HG03064 (cell line): ENCODE results near the gene RPS26.
A peak's percentile ranks its signal among the peaks of the same experiment; 100 is the strongest.
"Not testable (repeated sequence)": the region's sequence is repeated elsewhere in the genome, so short reads cannot be mapped to it uniquely, and the experiment has no call there.

Experiments used
- ATAC-seq: cut with Tn5 transposase; IDR thresholded peaks from one replicate; pipeline ENCODE4 v1.9.1; 2021; ENCODE audit warnings: low read depth; ENCODE audit not compliant: unreplicated experiment

Gene RPS26

DNA sequence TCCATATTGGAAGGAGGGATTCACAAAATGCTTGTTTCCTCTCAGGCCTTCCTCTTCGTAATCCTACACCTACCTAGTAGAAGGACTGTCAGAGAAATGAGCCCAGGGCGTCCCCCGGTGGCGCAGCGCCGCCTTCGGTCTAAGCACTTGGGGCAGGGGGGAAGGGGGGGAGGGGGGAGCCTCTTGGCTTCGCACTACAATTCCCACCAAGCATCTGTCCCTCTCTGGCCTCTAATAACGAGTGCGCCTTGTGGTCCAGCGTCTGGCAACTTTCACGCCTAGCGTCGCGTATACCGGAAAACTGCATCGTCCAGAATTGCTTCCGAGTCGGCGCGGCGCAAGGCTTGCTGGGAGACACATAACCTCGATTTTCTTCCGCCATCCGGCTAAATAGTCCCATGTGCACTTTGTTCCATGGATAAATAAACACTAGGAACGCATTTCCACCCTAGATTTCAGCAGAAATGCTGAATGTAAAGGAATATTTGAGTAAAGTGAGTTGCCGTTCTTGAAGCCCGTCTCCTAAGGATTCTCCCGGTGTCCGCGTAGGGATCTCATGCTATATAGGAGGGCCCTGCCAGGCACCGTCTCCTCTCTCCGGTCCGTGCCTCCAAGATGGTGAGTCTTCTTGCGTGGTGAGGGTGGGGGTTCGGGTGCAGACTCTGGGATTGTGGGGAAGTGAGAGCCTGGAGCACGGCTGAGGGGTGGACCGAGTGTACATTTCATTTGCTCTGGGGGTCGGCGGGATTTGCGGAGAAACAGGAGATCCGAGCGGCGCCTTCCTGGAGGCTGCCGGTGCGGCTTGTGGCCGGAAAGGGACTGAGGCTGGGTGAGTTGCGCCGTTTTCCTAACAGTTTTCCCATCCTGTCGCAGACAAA is at the start of gene RPS26:
Gene RPS26 (plus strand): TSS at position 367 of the 878 bp plus-strand sequence. CDS start 249 bp downstream, at position 616.
- ATAC-seq, result peak; percentile 94

GRCh38 chr12:55993230-55993853 is 48.4 kb upstream of the RPS26 start:
- no peak for ATAC-seq

GRCh38 chr12:55995366-55995765 is 46.4 kb upstream of the RPS26 start:
- ATAC-seq, result no peak

DNA sequence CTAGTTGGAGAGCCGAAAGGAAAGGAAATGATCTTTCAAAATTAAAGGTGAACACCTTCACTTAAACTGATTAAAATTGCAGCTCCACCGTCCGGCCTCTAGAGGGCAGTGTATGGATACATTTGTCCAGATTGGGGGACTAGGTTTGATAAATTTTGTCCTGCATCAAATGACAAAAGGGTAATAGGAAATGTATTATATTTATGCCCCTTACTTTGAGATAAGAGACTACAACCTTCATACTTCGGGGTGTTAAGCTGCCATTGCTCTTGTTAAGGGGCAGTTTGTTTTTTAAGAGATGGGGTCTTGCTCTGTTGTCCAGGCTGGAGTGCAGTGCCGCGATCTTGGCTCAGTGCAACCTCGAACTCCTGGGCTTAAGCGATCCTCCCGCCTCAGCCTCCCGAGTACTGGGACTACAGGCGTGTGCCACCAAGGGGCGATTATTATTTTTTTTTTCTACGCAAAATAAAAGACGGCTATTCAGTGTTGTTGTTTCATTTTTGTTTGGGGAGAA is 45.5 kb upstream of the RPS26 start:
- ATAC-seq, result no peak

DNA sequence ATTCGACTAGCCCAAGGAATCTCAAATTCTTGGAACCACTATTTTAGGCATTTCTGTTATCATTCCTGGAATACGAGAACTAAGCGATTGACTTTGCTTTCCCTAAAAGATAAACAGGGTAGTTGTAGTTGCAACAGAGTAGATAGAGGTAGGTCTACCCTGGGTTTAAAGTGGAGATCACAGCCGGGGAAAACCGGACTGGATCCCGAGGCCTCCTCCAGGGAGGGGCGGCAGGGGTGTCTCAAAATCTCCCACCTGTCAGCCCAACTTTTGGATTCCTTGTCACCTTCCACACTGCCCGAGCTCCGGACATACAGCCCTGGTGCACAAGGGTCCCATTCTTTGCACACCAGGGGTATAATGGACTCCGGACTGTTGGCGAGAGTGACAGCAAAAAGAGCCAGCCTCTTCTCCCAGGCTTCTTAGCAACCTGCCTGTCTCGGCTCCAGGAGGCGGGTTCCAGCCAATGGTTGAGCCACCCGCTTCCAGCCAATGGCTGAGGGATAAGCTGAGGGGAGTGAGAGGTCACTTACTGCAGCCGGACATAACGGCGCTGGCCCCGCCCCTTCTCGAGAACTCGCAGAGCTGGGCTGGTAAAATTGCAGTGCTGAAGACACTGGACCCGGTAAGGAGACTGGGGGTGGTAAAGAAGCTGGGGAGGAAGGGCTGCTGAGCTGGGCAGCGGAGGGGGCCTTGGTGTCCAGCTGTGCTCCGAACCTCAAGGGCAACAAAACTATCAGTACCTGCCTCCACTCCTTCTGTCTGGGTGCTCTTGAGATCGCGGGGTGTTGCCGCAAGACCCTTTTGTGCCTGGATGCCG is 44.8 kb upstream of the RPS26 start, which contains the start of gene SUOX:
Gene SUOX (plus strand): TSS at position 562 of the 820 bp plus-strand sequence. CDS start 4,946 bp downstream, outside the sequence.
- ATAC-seq, result peak; percentile 98

DNA sequence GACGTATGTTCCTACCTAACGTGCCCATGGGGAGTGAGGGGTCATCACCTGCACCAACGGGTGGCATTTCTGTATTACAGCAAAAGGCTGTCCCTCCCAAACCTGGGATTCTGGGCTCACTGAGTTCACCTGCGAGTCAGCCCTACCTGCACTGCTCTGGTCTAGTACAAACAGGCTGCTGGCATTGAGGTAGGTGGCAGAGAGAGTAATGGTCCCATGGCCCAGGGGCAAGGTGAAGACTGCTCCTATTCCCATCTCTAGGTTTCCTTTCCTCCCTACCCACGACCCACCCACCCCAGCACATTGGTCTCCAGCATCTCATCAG is 44.2 kb upstream of the RPS26 start:
- no peak for ATAC-seq

GRCh38 chr12:55999522-55999921 is 42.2 kb upstream of the RPS26 start:
- not testable (repeated sequence) for ATAC-seq

GRCh38 chr12:55999999-56000540 is 41.6 kb upstream of the RPS26 start:
- not testable (repeated sequence) for ATAC-seq

DNA sequence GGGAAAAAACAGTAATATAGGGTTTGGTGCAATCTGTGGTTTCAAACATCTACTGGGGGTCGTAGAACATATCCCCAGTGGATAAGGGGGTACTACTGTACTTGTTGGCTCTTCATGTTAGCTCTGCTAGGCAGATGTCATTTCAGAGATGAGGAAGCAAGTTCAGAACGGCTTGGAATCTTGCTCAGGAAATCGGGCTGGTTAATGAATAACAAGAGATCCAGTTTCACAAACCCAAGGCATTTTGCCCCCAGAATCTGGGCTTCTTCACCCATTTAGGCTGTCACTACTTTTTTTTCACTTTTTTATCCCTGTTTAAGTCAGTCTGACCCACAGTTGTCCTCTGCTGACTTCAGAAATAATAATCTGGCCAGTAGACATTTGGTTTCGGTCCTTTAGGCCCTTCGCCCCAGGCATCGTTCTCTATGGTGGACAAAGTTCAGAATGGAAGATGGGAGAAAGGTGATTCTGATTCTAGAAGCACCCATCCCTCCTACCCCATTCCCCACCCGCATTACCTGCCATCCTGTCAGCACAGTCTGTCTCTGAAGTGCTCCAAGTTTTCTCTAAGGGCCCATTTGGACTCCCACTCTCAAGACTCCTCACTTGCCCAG is 40.1 kb upstream of the RPS26 start:
- ATAC-seq, result no peak

GRCh38 chr12:56003376-56003775 is 38.3 kb upstream of the RPS26 start:
- ATAC-seq, result not testable (repeated sequence)

- no peak for ATAC-seq
Observed at GRCh38 chr12:56004211-56004610, 37.5 kb upstream of the RPS26 start.

GRCh38 chr12:56007564-56008559 is 33.9 kb upstream of the RPS26 start:
- ATAC-seq, result peak; percentile 49

DNA sequence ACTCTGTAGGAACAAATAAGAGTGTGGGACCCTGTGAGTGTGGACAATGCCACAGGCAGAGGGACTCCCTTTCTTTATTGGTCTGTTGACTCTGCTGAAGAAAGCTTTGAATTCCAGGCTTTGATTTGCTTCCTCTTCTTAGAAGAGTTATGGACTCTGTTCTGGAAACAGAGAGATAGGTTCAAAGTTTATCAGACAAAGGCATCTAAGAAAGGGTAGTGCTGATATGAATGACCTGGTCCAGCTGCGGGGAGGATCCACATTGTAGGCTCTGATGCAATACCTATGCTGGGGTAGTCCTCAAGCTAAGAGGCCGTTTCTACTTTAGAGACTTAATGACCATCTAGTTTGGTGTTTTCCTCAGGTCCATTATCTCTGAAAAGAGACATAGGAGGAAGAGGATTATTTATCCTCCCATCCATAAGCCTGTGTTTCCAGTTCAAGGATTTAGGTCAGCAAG is 31.6 kb upstream of the RPS26 start:
- no peak for ATAC-seq

DNA sequence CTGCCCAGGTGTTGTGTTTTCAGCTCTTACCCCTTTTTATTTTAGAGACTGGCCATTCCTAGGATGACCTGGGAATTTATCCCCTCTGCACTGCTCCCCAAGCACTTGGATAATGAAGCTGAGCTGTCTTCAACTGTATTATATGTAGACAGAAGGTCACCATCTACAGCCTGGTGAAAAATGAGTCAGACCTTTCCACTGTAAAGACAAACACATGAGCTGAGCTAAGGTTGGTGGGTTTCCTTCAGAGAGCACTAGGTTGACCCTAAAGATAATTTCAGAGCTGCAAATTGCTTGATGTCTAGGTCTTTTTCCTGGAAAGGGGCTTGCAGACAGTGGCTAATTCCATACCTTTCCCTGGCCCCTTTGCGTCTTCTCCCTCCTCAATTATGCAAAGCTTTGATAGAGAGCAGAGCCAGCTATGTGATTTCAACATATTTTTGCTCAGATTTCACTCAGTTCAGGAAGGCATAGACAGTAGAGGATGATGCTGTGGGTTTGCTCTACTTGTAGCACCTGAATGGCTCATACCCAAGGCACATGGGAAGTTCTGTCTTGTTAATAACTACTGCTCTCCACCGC is 30.1 kb upstream of the RPS26 start:
- ATAC-seq, result no peak

DNA sequence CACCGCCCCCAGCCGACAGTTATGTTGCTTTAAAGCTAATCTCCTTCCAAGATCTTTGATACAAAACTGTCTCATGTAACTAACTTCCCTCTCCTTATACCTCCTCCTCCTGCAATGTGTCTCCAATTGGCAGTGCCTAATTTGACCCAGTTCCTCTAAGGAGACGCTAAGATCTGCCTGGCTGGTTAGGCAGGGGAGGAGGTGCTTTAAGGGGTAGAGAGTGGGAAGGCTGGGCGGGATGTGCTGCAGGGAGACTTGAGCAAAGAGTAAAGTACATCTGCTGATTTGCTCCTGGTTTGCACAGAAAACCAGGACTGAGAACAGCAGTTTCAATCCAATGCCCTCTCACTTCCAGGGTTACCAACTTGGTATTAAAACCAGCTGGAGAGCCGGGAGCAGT is 28.2 kb upstream of the RPS26 start:
- no peak for ATAC-seq

- ATAC-seq, result no peak
Observed at GRCh38 chr12:56014205-56014604, 27.5 kb upstream of the RPS26 start.

- no peak for ATAC-seq
Observed at GRCh38 chr12:56017181-56017580, 24.5 kb upstream of the RPS26 start.

DNA sequence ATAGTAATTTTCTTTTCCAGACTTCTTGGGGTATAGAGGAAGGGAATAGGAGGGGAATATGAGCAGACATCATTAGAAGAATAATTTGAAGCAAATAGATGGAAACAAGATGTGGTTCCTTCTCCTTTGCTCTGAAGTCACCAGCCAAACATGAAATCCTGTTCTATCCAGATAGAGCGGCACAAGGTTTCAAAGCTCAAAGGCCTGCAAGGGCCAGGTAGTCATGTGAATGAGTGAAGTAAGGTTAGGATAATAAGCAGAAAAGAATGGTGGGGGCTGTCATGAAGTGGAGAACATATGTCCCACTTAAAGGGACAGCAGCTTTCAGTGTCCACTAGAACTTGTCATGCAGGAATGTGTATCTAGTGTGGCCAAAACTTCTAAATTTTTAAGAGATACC is 23.4 kb upstream of the RPS26 start:
- no peak for ATAC-seq
